Smooth muscle cell of the pulmonary artery (primary cell): ENCODE results near the gene COX5B. TPM values are rescaled to one million over a fixed set of nuclear protein-coding genes. Genes with fewer than 3 reads are reported as not detected.

Experiments
- total RNA-seq: library from RNA; depleted of rRNA; stranded (reverse); fragments of >200 nt; gene quantifications from 2 replicates; pipeline ENCODE4 v1.2.3, GENCODE V29; 2014

The COX5B gene, protein sequence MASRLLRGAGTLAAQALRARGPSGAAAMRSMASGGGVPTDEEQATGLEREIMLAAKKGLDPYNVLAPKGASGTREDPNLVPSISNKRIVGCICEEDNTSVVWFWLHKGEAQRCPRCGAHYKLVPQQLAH
- 166 and 211 TPM in 2 replicates for total RNA-seq

DNA sequence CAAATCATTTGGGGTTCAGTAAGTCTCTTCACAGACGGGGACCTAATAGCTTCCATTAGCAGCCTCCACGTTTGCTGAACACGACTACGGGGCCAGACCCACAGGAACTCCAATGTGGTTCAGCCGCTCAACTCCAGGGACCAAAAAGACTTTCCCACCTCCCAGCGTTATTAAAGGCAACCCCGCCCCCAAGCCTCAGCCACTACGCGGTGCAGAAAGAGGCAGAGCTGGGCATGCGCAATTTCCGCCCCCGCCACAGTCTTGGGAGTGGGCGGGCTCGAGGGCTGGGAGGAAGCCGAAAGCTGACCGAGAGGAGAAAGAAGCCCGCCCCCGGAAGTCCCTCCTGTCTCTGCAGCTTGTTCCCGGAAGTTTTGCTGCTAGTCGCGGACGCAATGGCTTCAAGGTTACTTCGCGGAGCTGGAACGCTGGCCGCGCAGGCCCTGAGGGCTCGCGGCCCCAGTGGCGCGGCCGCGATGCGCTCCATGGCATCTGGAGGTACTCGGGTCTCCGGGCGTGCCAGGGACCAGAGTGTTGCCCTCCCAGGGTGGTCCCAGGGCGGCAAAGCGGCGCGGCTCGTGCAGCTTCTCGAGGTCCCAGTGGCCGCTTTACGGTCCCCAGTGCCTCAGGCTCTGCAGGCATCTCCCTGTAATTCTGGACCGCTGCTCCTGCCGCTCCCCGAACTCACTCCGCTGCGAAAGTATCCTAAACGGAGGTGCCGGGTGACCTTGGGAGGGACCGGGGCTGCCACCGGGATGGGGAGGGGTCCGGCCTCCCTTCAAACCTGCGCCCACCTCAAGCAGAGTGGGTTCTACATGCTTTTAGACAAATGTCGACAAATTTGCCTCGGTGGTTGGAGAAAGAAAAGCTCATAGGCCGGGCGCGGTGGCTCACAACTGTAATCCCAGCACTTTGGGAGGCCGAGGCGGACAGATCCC is at the start of gene COX5B:
Gene COX5B (plus strand): TSS at position 368 of the 935 bp plus-strand sequence. CDS start 25 bp downstream, at position 393.

DNA sequence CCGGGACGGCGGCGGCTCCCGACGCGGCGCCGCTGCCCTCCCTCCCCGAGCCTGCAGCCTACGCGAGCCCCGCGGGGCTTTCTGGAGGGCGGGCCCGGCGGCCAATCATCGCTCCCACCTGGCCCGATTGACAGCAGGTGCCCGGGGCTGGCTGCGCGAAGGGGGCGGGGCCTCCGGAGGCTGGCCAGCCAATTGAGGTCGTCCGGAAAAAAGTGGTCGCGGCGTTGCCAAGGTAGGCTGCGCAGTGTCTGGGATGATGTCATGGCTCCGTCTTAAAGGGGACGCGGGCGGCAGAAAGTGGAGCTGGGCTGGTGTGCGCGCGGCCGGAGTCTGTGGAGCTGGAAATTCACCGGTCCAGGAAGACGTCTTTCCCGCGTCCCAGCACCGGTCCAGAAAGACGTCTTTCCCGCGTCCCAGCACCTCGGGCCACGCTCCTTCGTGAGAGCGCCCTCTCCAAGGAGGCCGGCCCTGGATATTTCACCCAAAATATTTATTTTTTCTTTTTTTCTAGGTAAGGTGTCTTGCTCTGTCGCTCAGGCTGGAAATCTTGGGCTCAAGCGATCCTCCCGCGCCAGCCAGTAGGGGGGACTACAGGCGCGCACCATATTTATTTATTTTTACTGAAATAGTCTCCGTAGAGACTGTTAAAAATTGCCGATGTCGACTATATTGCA is 18.2 kb downstream of the COX5B start, which contains the start of gene ACTR1B:
Gene ACTR1B (minus strand): TSS at position 83 of the 674 bp plus-strand sequence. CDS start 154 bp downstream, outside the sequence.

DNA sequence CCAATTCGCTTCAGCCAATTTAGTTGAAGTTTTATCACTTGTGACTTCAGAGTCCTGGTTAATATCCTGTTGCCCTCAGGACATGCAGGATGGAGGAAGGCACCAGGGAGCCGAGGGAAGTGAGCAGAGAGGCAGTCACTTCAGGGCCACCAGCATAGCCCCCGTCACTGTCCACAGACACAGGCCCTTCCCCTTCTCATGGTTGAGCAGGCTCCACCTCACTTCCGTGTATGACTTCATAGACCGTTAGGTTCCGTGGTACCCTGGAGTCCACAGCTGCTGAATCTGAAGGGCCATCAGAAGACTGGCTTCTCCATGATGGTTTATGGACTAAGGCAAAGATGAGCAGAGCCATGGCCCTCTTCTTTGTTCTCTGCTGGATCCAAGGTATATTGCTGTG is 23.6 kb downstream of the COX5B start, which contains the start of gene C2orf92:
Gene C2orf92 (plus strand): TSS at position 266 of the 400 bp plus-strand sequence. CDS start 76 bp downstream, at position 342.

Other genes with a start within 250 kb of the COX5B start
- 20.2 and 24.6 TPM in 2 replicates for gene ANKRD36B, start 56.2 kb upstream of the COX5B start, total RNA-seq
- gene ACTR1B, start 18.0 kb downstream of the COX5B start, total RNA-seq = 61.6 and 72.0 TPM in 2 replicates
- 2.5 and 2.9 TPM in 2 replicates for gene C2orf92, start 23.7 kb downstream of the COX5B start, total RNA-seq
- 0.13 TPM in 1 of 2 replicates, not detected in the other for gene ZAP70, start 67.5 kb downstream of the COX5B start, total RNA-seq